ENCODE data around the gene KMT2B.

The KMT2B gene

DNA sequence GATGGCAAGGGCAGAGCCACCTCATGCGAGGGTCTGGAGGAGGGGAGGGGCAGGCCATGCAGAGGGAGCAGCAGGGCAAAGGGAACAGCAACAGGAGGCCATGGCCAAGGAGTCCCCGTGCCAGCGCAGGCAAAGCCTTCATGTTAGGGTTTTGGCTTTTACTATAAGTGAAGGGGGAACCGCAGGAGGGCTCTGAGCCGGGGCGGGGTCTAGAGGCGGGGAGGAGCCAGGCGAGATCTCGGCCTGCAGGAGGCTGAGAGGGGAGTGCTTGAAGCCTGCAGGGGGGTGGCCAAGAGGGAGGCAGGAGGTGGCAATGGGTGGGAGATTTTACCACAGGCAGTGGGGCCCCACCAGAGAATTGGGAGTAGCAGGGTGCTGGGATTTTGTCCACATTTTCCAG lies 63.8 kb downstream of the KMT2B start:
- Histone ChIP-seq H3K4me1 (ENCODE audit: control insufficient read depth, insufficient read depth, low read length) (peaks cover 10% of the 10 kb centered on the region), H3K27ac (ENCODE audit: low read length) (no peak overlapping the region), H3K36me3 (ENCODE audit: control insufficient read depth, insufficient read depth, low read length) (no peaks in the 10 kb centered on the region; the same call in 1 of the 2 replicates), H3K4me3 (ENCODE audit: low read length) (no peak overlapping the region), H3K27me3 (ENCODE audit: control insufficient read depth, insufficient read depth, low read length) (no peaks in the 10 kb centered on the region), H3K9me3 (ENCODE audit: control insufficient read depth, insufficient read depth, low read length) (no peaks in the 10 kb centered on the region)
- no peak for DNase-seq (ENCODE audit: low read depth, low spot score)
- WGBS (ENCODE audit: insufficient coverage, insufficient read length), result no CpG with 5 or more reads among the region's 9 CpGs

DNA sequence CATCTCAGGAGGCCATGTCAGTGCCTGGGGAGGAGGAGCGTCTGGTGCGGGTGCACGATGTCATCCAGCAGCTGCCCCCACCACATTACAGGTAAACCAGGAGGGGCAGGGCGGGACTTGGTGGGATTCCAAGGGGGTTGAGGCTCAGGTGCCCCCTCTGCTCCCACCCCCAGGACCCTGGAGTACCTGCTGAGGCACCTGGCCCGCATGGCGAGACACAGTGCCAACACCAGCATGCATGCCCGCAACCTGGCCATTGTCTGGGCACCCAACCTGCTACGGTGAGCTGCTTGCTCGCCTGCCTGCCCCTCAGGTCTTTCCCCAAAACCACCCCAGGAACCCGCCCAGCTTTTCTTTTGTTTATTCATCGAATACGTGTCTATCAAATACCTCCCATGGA lies 64.8 kb downstream of the KMT2B start:
- no peak overlapping the region for H3K4me3 ChIP-seq (ENCODE audit: low read length)
- H3K36me3 ChIP-seq (ENCODE audit: control insufficient read depth, insufficient read depth, low read length), result no peaks in the 10 kb centered on the region; the same call in 1 of the 2 replicates
- DNase-seq (ENCODE audit: low read depth, low spot score), result no peak
- peaks cover 7% of the 10 kb centered on the region for H3K4me1 ChIP-seq (ENCODE audit: control insufficient read depth, insufficient read depth, low read length)
- no peaks in the 10 kb centered on the region for H3K27me3 ChIP-seq (ENCODE audit: control insufficient read depth, insufficient read depth, low read length)
- H3K9me3 ChIP-seq (ENCODE audit: control insufficient read depth, insufficient read depth, low read length), result no peaks in the 10 kb centered on the region
- no CpG with 5 or more reads among the region's 12 CpGs for WGBS (ENCODE audit: insufficient coverage, insufficient read length)
- no peak overlapping the region for H3K27ac ChIP-seq (ENCODE audit: low read length)

DNA sequence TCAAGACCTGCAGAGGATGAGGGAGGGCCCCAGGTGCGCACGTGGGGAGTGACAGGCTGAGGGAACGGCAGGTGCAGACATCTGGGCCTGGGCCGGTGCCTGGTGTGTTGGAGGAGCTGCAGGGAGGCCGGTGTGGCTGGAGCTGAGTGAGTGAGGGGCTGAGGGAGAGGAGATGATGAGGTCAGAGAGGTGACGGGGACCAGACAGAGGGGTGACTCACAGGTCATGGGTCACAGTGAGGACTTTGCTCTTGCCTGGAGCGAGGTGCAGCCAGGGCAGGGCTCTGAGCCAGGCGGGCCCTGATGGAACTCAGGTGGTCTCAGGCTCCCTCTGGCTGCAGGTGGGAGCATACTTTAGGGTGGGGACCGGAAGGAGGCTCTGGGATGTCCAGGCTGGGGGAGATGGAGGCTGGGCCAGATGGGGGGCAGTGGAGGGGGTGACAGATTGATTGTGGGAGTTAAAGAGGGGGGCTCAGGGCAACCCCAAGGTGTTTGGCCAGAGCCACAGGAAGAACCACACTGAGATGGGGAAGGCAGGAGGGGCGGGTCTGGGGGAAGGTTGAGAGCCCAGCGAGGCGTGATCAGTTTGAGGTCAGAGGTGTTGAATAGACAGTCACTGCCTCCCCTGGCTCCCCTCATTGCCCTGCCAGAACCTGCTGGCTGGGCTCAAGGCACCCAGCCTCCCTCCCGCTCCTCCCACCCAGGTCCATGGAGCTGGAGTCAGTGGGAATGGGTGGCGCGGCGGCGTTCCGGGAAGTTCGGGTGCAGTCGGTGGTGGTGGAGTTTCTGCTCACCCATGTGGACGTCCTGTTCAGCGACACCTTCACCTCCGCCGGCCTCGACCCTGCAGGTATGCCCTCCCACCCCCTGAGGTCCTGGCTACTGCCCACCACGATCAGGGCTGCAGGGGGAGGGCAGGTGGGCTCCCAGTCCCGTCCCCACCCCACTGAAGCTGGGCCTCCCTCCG lies 65.9 kb downstream of the KMT2B start:
- WGBS (ENCODE audit: insufficient coverage, insufficient read length), result no CpG with 5 or more reads among the region's 28 CpGs
- H3K27me3 ChIP-seq (ENCODE audit: control insufficient read depth, insufficient read depth, low read length), result no peaks in the 10 kb centered on the region

DNA sequence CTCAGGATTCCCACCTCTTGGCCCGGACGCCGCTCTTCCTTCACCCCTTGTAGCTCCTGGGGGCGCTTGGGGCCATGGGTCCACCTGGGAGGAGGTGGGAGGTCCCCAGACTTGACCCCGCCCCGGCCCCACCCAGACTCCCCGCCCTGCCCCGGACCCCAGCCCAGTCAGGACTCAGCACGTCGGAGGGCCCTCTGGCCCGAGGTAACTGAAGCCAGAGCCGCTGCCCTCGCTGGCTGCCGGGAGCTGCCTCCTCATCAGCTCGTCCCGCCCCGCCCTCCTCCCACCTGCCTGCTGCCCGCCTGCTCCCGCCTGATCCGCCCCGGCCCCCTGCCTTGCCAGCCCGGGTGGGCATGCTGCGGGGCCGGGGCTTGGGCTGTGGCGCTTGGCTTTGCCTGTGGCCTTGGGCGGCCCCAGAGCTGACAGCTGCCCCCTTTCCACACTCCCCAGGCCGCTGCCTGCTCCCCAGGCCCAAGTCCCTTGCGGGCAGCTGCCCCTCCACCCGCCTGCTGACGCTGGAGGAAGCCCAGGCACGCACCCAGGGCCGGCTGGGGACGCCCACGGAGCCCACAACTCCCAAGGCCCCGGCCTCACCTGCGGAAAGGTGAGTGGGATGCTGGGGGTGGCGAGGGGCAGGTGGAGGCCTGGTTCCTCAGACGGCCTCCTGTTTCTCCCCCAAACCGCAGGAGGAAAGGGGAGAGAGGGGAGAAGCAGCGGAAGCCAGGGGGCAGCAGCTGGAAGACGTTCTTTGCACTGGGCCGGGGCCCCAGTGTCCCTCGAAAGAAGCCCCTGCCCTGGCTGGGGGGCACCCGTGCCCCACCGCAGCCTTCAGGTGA lies 66.9 kb downstream of the KMT2B start:
- no peak for DNase-seq (ENCODE audit: low read depth, low spot score)
- H3K4me1 ChIP-seq (ENCODE audit: control insufficient read depth, insufficient read depth, low read length), result peaks cover 7% of the 10 kb centered on the region
- H3K9me3 ChIP-seq (ENCODE audit: control insufficient read depth, insufficient read depth, low read length), result no peaks in the 10 kb centered on the region
- H3K27ac ChIP-seq (ENCODE audit: low read length), result no peak overlapping the region
- H3K36me3 ChIP-seq (ENCODE audit: control insufficient read depth, insufficient read depth, low read length), result no peaks in the 10 kb centered on the region; the same call in 1 of the 2 replicates
- H3K27me3 ChIP-seq (ENCODE audit: control insufficient read depth, insufficient read depth, low read length), result no peaks in the 10 kb centered on the region
- H3K4me3 ChIP-seq (ENCODE audit: low read length), result peak overlapping the region; percentile 43
- WGBS (ENCODE audit: insufficient coverage, insufficient read length), result no CpG with 5 or more reads among the region's 45 CpGs

More for the DNA sequence above, 65.9 kb downstream of the KMT2B start:
- Histone ChIP-seq H3K4me1 (ENCODE audit: control insufficient read depth, insufficient read depth, low read length) (peaks cover 7% of the 10 kb centered on the region), H3K9me3 (ENCODE audit: control insufficient read depth, insufficient read depth, low read length) (no peaks in the 10 kb centered on the region), H3K27ac (ENCODE audit: low read length) (no peak overlapping the region), H3K36me3 (ENCODE audit: control insufficient read depth, insufficient read depth, low read length) (no peaks in the 10 kb centered on the region; the same call in 1 of the 2 replicates), H3K4me3 (ENCODE audit: low read length) (peak overlapping the region; percentile 26; the same call in 1 of the 2 replicates)
- DNase-seq (ENCODE audit: low read depth, low spot score), result no peak

DNA sequence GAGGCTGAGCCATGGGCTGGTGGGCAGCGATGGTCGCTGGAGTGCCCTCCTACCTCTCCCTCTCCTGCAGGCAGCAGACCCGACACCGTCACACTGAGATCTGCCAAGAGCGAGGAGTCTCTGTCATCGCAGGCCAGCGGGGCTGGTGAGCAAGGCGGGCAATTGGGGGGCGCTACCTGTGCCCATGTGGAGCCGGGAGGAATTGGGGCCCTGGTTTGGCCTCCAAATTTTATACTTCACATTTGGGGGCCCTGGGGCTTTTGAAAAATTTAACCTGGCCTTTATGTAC lies 67.5 kb downstream of the KMT2B start:
- Histone ChIP-seq H3K9me3 (ENCODE audit: control insufficient read depth, insufficient read depth, low read length) (no peaks in the 10 kb centered on the region), H3K27ac (ENCODE audit: low read length) (no peak overlapping the region), H3K4me3 (ENCODE audit: low read length) (peak overlapping the region; percentile 43; the same call in 1 of the 2 replicates), H3K27me3 (ENCODE audit: control insufficient read depth, insufficient read depth, low read length) (no peaks in the 10 kb centered on the region), H3K36me3 (ENCODE audit: control insufficient read depth, insufficient read depth, low read length) (no peaks in the 10 kb centered on the region; the same call in 1 of the 2 replicates), H3K4me1 (ENCODE audit: control insufficient read depth, insufficient read depth, low read length) (peaks cover 7% of the 10 kb centered on the region)
- no CpG with 5 or more reads among the region's 10 CpGs for WGBS (ENCODE audit: insufficient coverage, insufficient read length)
- no peak for DNase-seq (ENCODE audit: low read depth, low spot score)

DNA sequence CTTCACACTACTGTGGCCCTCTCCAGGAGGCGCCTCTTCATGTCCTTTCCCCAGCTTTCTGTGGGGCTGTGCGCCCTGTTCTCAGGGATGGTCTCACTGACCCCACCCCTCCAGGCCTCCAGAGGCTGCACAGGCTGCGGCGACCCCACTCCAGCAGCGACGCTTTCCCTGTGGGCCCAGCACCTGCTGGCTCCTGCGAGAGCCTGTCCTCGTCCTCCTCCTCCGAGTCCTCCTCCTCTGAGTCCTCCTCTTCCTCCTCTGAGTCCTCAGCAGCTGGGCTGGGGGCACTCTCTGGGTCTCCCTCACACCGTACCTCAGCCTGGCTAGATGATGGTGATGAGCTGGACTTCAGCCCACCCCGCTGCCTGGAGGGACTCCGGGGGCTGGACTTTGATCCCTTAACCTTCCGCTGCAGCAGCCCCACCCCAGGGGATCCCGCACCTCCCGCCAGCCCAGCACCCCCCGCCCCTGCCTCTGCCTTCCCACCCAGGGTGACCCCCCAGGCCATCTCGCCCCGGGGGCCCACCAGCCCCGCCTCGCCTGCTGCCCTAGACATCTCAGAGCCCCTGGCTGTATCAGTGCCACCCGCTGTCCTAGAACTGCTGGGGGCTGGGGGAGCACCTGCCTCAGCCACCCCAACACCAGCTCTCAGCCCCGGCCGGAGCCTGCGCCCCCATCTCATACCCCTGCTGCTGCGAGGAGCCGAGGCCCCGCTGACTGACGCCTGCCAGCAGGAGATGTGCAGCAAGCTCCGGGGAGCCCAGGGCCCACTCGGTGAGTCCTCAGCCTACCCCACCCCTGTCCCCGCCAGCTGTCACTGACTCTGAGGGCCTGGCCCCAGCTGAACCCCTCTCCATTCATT lies 68.7 kb downstream of the KMT2B start:
- no CpG with 5 or more reads among the region's 31 CpGs for WGBS (ENCODE audit: insufficient coverage, insufficient read length)
- Histone ChIP-seq H3K4me3 (ENCODE audit: low read length) (no peak overlapping the region), H3K36me3 (ENCODE audit: control insufficient read depth, insufficient read depth, low read length) (no peaks in the 10 kb centered on the region; the same call in 1 of the 2 replicates), H3K4me1 (ENCODE audit: control insufficient read depth, insufficient read depth, low read length) (peaks cover 6% of the 10 kb centered on the region), H3K27ac (ENCODE audit: low read length) (no peak overlapping the region), H3K27me3 (ENCODE audit: control insufficient read depth, insufficient read depth, low read length) (no peaks in the 10 kb centered on the region), H3K9me3 (ENCODE audit: control insufficient read depth, insufficient read depth, low read length) (no peaks in the 10 kb centered on the region)
- DNase-seq (ENCODE audit: low read depth, low spot score), result no peak

DNA sequence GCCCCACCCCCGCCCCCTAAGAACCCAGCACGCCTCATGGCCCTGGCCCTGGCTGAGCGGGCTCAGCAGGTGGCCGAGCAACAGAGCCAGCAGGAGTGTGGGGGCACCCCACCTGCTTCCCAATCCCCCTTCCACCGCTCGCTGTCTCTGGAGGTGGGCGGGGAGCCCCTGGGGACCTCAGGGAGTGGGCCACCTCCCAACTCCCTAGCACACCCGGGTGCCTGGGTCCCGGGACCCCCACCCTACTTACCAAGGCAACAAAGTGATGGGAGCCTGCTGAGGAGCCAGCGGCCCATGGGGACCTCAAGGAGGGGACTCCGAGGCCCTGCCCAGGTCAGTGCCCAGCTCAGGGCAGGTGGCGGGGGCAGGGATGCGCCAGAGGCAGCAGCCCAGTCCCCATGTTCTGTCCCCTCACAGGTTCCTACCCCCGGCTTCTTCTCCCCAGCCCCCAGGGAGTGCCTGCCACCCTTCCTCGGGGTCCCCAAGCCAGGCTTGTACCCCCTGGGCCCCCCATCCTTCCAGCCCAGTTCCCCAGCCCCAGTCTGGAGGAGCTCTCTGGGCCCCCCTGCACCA lies 69.5 kb downstream of the KMT2B start:
- Histone ChIP-seq H3K36me3 (ENCODE audit: control insufficient read depth, insufficient read depth, low read length) (no peaks in the 10 kb centered on the region; the same call in 1 of the 2 replicates), H3K27ac (ENCODE audit: low read length) (no peak overlapping the region), H3K9me3 (ENCODE audit: control insufficient read depth, insufficient read depth, low read length) (no peaks in the 10 kb centered on the region), H3K27me3 (ENCODE audit: control insufficient read depth, insufficient read depth, low read length) (no peaks in the 10 kb centered on the region), H3K4me3 (ENCODE audit: low read length) (no peak overlapping the region), H3K4me1 (ENCODE audit: control insufficient read depth, insufficient read depth, low read length) (peaks cover 5% of the 10 kb centered on the region; the same call in 1 of the 2 replicates)
- no CpG with 5 or more reads among the region's 15 CpGs for WGBS (ENCODE audit: insufficient coverage, insufficient read length)
- no peak for DNase-seq (ENCODE audit: low read depth, low spot score)
